SK-N-SH treated with all-trans-retinoic acid at 6 μM for 48 hours (cell line): Measurements from ENCODE around the gene FNDC3B.
A peak's percentile ranks its signal among the peaks of the same experiment; 100 is the strongest.
"Not testable (repeated sequence)": the region's sequence is repeated elsewhere in the genome, so short reads cannot be mapped to it uniquely, and the experiment has no call there.

Experiments used
- ATAC-seq: fragments of 200-7000 bp; cut with Tn5 transposase; 3 replicates; pipeline ENCODE4 v1.9.1; 2020; ENCODE audit warnings: mild to moderate bottlenecking, moderate library complexity
- ARNTL ChIP-seq: fragments of 450-650 bp; formaldehyde crosslinking; IDR thresholded peaks from 2 replicates; pipeline ENCODE4 v1.5.0; 2020; ENCODE audit warnings: low read depth, mild to moderate bottlenecking, moderate library complexity, borderline replicate concordance
- BACH2 ChIP-seq: fragments of 250-450 bp; sonication (Bioruptor Pico); IDR thresholded peaks from 2 replicates; pipeline ENCODE4 v1.9.0; 2021; ENCODE audit warnings: mild to moderate bottlenecking, borderline replicate concordance
- CREB5 ChIP-seq: fragments of 250-450 bp; sonication (Bioruptor Pico); IDR thresholded peaks from 2 replicates; pipeline ENCODE4 v1.5.1; 2020; ENCODE audit warnings: low read depth, mild to moderate bottlenecking, moderate library complexity
- CSDC2 ChIP-seq: fragments of 250-450 bp; sonication (Bioruptor Pico); IDR thresholded peaks from 2 replicates; pipeline ENCODE4 v1.5.0; 2020; ENCODE audit warnings: mild to moderate bottlenecking, moderate library complexity
- ESRRG ChIP-seq: fragments of 250-450 bp; sonication (Bioruptor Pico); IDR thresholded peaks from 2 replicates; pipeline ENCODE4 v1.6.1; 2021; ENCODE audit warnings: mild to moderate bottlenecking
- GLIS3 ChIP-seq: fragments of 250-450 bp; sonication (Bioruptor Pico); IDR thresholded peaks from 2 replicates; pipeline ENCODE4 v1.5.0; 2020; ENCODE audit warnings: mild to moderate bottlenecking, moderate library complexity
- ISL1 ChIP-seq: fragments of 250-450 bp; sonication (Bioruptor Pico); IDR thresholded peaks from 2 replicates; pipeline ENCODE4 v2.1.2; 2022; ENCODE audit warnings: mild to moderate bottlenecking, moderate library complexity
- OSR1 ChIP-seq: fragments of 250-450 bp; sonication (Bioruptor Pico); IDR thresholded peaks from 2 replicates; pipeline ENCODE4 v1.8.0; 2022; ENCODE audit warnings: moderate library complexity, mild to moderate bottlenecking, inconsistent platforms
- POU6F1 ChIP-seq: fragments of 250-450 bp; sonication (Bioruptor Pico); IDR thresholded peaks from 2 replicates; pipeline ENCODE4 v1.8.0; 2021; ENCODE audit warnings: low read depth, mild to moderate bottlenecking, moderate library complexity, borderline replicate concordance
- PPARA ChIP-seq: fragments of 250-450 bp; sonication (Bioruptor Pico); IDR thresholded peaks from 2 replicates; pipeline ENCODE4 v1.5.0; 2020; ENCODE audit warnings: mild to moderate bottlenecking, borderline replicate concordance
- RARB ChIP-seq: fragments of 250-450 bp; sonication (Bioruptor Pico); IDR thresholded peaks from 2 replicates; pipeline ENCODE4 v1.8.0; 2021; ENCODE audit warnings: mild to moderate bottlenecking, moderate library complexity
- TCF4 ChIP-seq: fragments of 250-450 bp; sonication (Bioruptor Pico); IDR thresholded peaks from 2 replicates; pipeline ENCODE4 v1.8.0; 2021; ENCODE audit warnings: mild to moderate bottlenecking, moderate library complexity, borderline replicate concordance
- TOX ChIP-seq: fragments of 250-450 bp; sonication (Bioruptor Pico); IDR thresholded peaks from 2 replicates; pipeline ENCODE4 v1.8.0; 2021; ENCODE audit warnings: mild to moderate bottlenecking, moderate library complexity, borderline replicate concordance
- TSHZ2 ChIP-seq: fragments of 250-450 bp; sonication (Bioruptor Pico); IDR thresholded peaks from 2 replicates; pipeline ENCODE4 v1.5.0; 2020; ENCODE audit warnings: mild to moderate bottlenecking, moderate library complexity
- ZC3H10 ChIP-seq: fragments of 250-450 bp; sonication (Bioruptor Pico); IDR thresholded peaks from 2 replicates; pipeline ENCODE4 v1.5.1; 2021; ENCODE audit warnings: mild to moderate bottlenecking, moderate library complexity
- ZFP3 ChIP-seq: fragments of 250-450 bp; sonication (Bioruptor Pico); IDR thresholded peaks from 2 replicates; pipeline ENCODE4 v1.5.0; 2020; ENCODE audit warnings: mild to moderate bottlenecking, moderate library complexity
- ZFP30 ChIP-seq: fragments of 450-650 bp; formaldehyde crosslinking; IDR thresholded peaks from 2 replicates; pipeline ENCODE4 v1.5.0; 2022; ENCODE audit warnings: mild to moderate bottlenecking, moderate library complexity
- ZNF70 ChIP-seq: fragments of 450-650 bp; formaldehyde crosslinking; IDR thresholded peaks from 2 replicates; pipeline ENCODE4 v1.5.0; 2020; ENCODE audit warnings: mild to moderate bottlenecking, moderate library complexity
- ZNF8 ChIP-seq: fragments of 450-650 bp; formaldehyde crosslinking; IDR thresholded peaks from 2 replicates; pipeline ENCODE4 v1.5.0; 2020; ENCODE audit warnings: mild to moderate bottlenecking, moderate library complexity

FNDC3B gene

GRCh38 chr3:171996178-171996817 is 43.1 kb upstream of the FNDC3B start:
- no peak for ATAC-seq

GRCh38 chr3:171998731-171999130 is 40.6 kb upstream of the FNDC3B start:
- ATAC-seq, result not testable (repeated sequence)

More at GRCh38 chr3:171996178-171996817, 43.1 kb upstream of the FNDC3B start:
- TF ChIP-seq TSHZ2 (CRISPR knock-in tag), result no peak
- no peak for TF ChIP-seq RARB
- no peak for TF ChIP-seq ESRRG (CRISPR knock-in tag)

GRCh38 chr3:172001616-172002015 is 37.8 kb upstream of the FNDC3B start:
- not testable (repeated sequence) for ATAC-seq
- peak; percentile 61; the same call in 1 of the 2 replicates for TF ChIP-seq ZNF8 (CRISPR knock-in tag)
- TF ChIP-seq, all 23 proteins: peak for 1; not testable (repeated sequence) for 22

GRCh38 chr3:172002512-172003078 is 36.8 kb upstream of the FNDC3B start:
- no peak for ATAC-seq
- TF ChIP-seq CSDC2 (CRISPR knock-in tag) (no peak), POU6F1 (CRISPR knock-in tag) (no peak), TCF4 (CRISPR knock-in tag) (no peak), RARB (no peak), GLIS3 (CRISPR knock-in tag) (no peak), TOX (no peak), ZNF8 (CRISPR knock-in tag) (no peak), OSR1 (CRISPR knock-in tag) (no peak), CREB5 (CRISPR knock-in tag) (no peak), ZNF70 (no peak), ZC3H10 (no peak), ZFP3 (CRISPR knock-in tag) (no peak), TSHZ2 (CRISPR knock-in tag) (no peak), ARNTL (CRISPR knock-in tag) (no peak), BACH2 (CRISPR knock-in tag) (no peak), PPARA (CRISPR knock-in tag) (no peak), ISL1 (CRISPR knock-in tag) (no peak), ESRRG (CRISPR knock-in tag) (no peak)

- TF ChIP-seq ESRRG (CRISPR knock-in tag) (no peak), PPARA (CRISPR knock-in tag) (no peak), BACH2 (CRISPR knock-in tag) (no peak), TCF4 (CRISPR knock-in tag) (no peak), TOX (no peak), POU6F1 (CRISPR knock-in tag) (no peak), RARB (no peak), ZFP30 (CRISPR knock-in tag) (no peak)
Observed at GRCh38 chr3:172003146-172003545, 36.2 kb upstream of the FNDC3B start.

More at GRCh38 chr3:172003146-172003545, 36.2 kb upstream of the FNDC3B start:
- no peak for ATAC-seq
